Keratinocyte (primary cell): ENCODE results near the gene TVP23B. TPM values are rescaled to one million over a fixed set of nuclear protein-coding genes. Genes with fewer than 3 reads are reported as not detected.
"Not testable (repeated sequence)": the region's sequence is repeated elsewhere in the genome, so short reads cannot be mapped to it uniquely, and the experiment has no call there.

Source experiments
- DNase-seq: peaks from one replicate; pipeline ENCODE4 v3.0.0-alpha.2; 2011; ENCODE audit warnings: low read depth, missing footprints, low spot score
- FAIRE-seq: peaks from 2 replicates; lab custom pipeline; 2011; peaks lifted over from hg19 to GRCh38; lab: Jason Lieb, UNC
- H2AFZ ChIP-seq: 2 replicates; pipeline ENCODE4 v1.6.0; 2012; ENCODE audit warnings: low read length, control low read depth, inconsistent platforms; ENCODE audit not compliant: control insufficient read depth
- H3K27ac ChIP-seq: 2 replicates; pipeline ENCODE4 v1.5.1; 2011; ENCODE audit warnings: low read length; ENCODE audit not compliant: control insufficient read depth, insufficient read depth
- H3K27me3 ChIP-seq: 3 replicates; pipeline ENCODE4 v1.6.0; 2011; ENCODE audit warnings: low read length; ENCODE audit not compliant: control insufficient read depth, insufficient read depth; ENCODE audit errors: extremely low read depth
- H3K36me3 ChIP-seq, 2 experiments: 2 replicates in 1 of 2; 3 replicates in 1 of 2; pipeline ENCODE4 v1.5.1; 2011; ENCODE audit warnings: low read length in 2 of 2, mild to moderate bottlenecking in 1 of 2; ENCODE audit not compliant: control insufficient read depth in 2 of 2, insufficient read depth in 2 of 2; ENCODE audit errors: extremely low read depth in 1 of 2
- H3K4me1 ChIP-seq: 3 replicates; pipeline ENCODE4 v1.5.1; 2011; ENCODE audit warnings: low read length; ENCODE audit not compliant: control insufficient read depth, insufficient read depth; ENCODE audit errors: extremely low read depth
- H3K4me2 ChIP-seq: 3 replicates; pipeline ENCODE4 v1.6.0; 2011; ENCODE audit warnings: low read depth, low read length; ENCODE audit not compliant: control insufficient read depth, insufficient read depth; ENCODE audit errors: extremely low read depth
- H3K4me3 ChIP-seq, 3 experiments: fragments of 200-600 bp in 1 of 3; sonication (generic) in 1 of 3; 2 replicates in 2 of 3; 3 replicates in 1 of 3; pipeline ENCODE4 v1.5.1; 2011 to 2016; ENCODE audit warnings: low read length in 3 of 3, mild to moderate bottlenecking in 3 of 3, control low read depth in 2 of 3, inconsistent platforms in 1 of 3, low read depth in 1 of 3, mixed read lengths in 1 of 3, mixed run types in 1 of 3, moderate library complexity in 1 of 3; ENCODE audit not compliant: control insufficient read depth in 2 of 3, insufficient read depth in 2 of 3; ENCODE audit errors: extremely low read depth in 1 of 3
- H3K79me2 ChIP-seq: 2 replicates; pipeline ENCODE4 v1.6.0; 2012; ENCODE audit warnings: low read length; ENCODE audit not compliant: control insufficient read depth, insufficient read depth
- H3K9ac ChIP-seq: 3 replicates; pipeline ENCODE4 v1.6.0; 2011; ENCODE audit warnings: low read length; ENCODE audit not compliant: control insufficient read depth, insufficient read depth; ENCODE audit errors: extremely low read depth
- H3K9me1 ChIP-seq: 3 replicates; pipeline ENCODE4 v1.6.0; 2011; ENCODE audit warnings: low read length; ENCODE audit not compliant: control insufficient read depth, insufficient read depth; ENCODE audit errors: extremely low read depth
- H3K9me3 ChIP-seq: 2 replicates; pipeline ENCODE4 v1.5.1; 2012; ENCODE audit warnings: low read depth, low read length; ENCODE audit not compliant: control insufficient read depth
- H4K20me1 ChIP-seq: 3 replicates; pipeline ENCODE4 v1.6.0; 2011; ENCODE audit warnings: low read length; ENCODE audit not compliant: control insufficient read depth, insufficient read depth; ENCODE audit errors: extremely low read depth
- CTCF ChIP-seq, 3 experiments: IDR thresholded peaks in 1 of 3; conservative IDR thresholded peaks in 1 of 3; optimal IDR thresholded peaks in 1 of 3; 2 replicates in 2 of 3; 3 replicates in 1 of 3; pipeline versions ENCODE3 to v1.5.1; 2011; ENCODE audit warnings: low read length in 3 of 3, mild to moderate bottlenecking in 3 of 3, moderate library complexity in 2 of 3, control low read depth in 1 of 3, inconsistent platforms in 1 of 3; ENCODE audit not compliant: insufficient read depth in 2 of 3; ENCODE audit errors: extremely low read depth in 1 of 3
- EZH2 ChIP-seq: IDR thresholded peaks from one replicate; pipeline ENCODE4 v1.6.1; 2012; ENCODE audit warnings: inconsistent platforms, mild to moderate bottlenecking, low read length, moderate library complexity
- dilution Hi-C: fragments of 300-500 bp; cut with MboI; formaldehyde crosslinking; loops from one replicate; pipeline ENCODE4 v1.7.0; 2020; ENCODE audit warnings: low sequenced_read_pairs; ENCODE audit not compliant: extremely low pct_ligation_motif_present
- polyA plus RNA-seq, 5 experiments: library from polyadenylated mRNA; depleted of rRNA in 3 of 5; stranded (reverse) in 3 of 5; stranded (forward) in 1 of 5; unstranded in 1 of 5; fragments of >200 nt; gene quantifications; 1 replicate in 1 of 5; 2 replicates in 3 of 5; 3 replicates in 1 of 5; pipeline versions ENCODE4 v1.2.1 to v1.2.3, GENCODE V29; 2011 to 2012; ENCODE audit warnings: missing spikeins in 2 of 5, low read depth in 1 of 5, low replicate concordance in 1 of 5

The TVP23B gene
- polyA plus RNA-seq, 1 donor (not counting 4 experiments of a cell fraction or from before 2014, with no cell fraction given) = 76.5 TPM

GRCh38 chr17:18772471-18772870 lies 8.5 kb upstream of the TVP23B start:
- Histone ChIP-seq H3K27ac (no peak overlapping the region), H3K36me3 (no peaks in the 10 kb centered on the region), H2AFZ (no peak overlapping the region), H3K4me2 (no peak overlapping the region), H3K79me2 (no peaks in the 10 kb centered on the region), H4K20me1 (no peaks in the 10 kb centered on the region), H3K4me1 (no peaks in the 10 kb centered on the region), H3K27me3 (no peaks in the 10 kb centered on the region), H3K9me1 (no peaks in the 10 kb centered on the region), H3K9me3 (no peaks in the 10 kb centered on the region), H3K9ac (no peak overlapping the region), H3K4me3 (no peak overlapping the region)
- no peak for DNase-seq
- no peak for FAIRE-seq
- dilution Hi-C loops = no loop called here
- TF ChIP-seq CTCF (optimal IDR thresholded peaks at IDR 0.05 in 1 of 3, IDR thresholded peaks at IDR 0.05 in 1 of 3, conservative IDR thresholded peaks at IDR 0.05 in 1 of 3; ENCODE audit: extremely low read depth in 1 of 3, insufficient read depth in 2 of 3, low read length in 3 of 3) (no peak), EZH2 (no peak)

- FAIRE-seq, H3K4me1 ChIP-seq, H2AFZ ChIP-seq, H3K36me3 ChIP-seq, H3K4me2 ChIP-seq, H3K27me3 ChIP-seq, H4K20me1 ChIP-seq, H3K9me1 ChIP-seq, DNase-seq, H3K9me3 ChIP-seq, dilution Hi-C loops: not testable (repeated sequence)
- Histone ChIP-seq H3K79me2 (peaks cover 24% of the 10 kb centered on the region), H3K27ac (peak overlapping the region; percentile 58), H3K9ac (peak overlapping the region; percentile 72), H3K4me3 (peak overlapping the region in 2 of 3 experiments; percentile 56 to 59)
These were observed 822 bp downstream of the TVP23B start for GRCh38 chr17:18781805-18782204.

GRCh38 chr17:18785933-18786332 lies 5.0 kb downstream of the TVP23B start:
- FAIRE-seq, H3K27me3 ChIP-seq, H3K4me1 ChIP-seq, H3K4me2 ChIP-seq, dilution Hi-C loops, H3K4me3 ChIP-seq, H3K27ac ChIP-seq, H3K36me3 ChIP-seq, H3K9me3 ChIP-seq, H3K9ac ChIP-seq, DNase-seq, H3K9me1 ChIP-seq, H2AFZ ChIP-seq, H4K20me1 ChIP-seq: not testable (repeated sequence)
- H3K79me2 ChIP-seq = peaks cover 28% of the 10 kb centered on the region

GRCh38 chr17:18786890-18787289 lies 5.9 kb downstream of the TVP23B start:
- H3K9ac ChIP-seq, H3K4me1 ChIP-seq, H4K20me1 ChIP-seq, DNase-seq, H3K27ac ChIP-seq, H3K4me2 ChIP-seq, H3K9me3 ChIP-seq, H3K4me3 ChIP-seq, H2AFZ ChIP-seq, dilution Hi-C loops, H3K36me3 ChIP-seq, H3K27me3 ChIP-seq, H3K9me1 ChIP-seq: not testable (repeated sequence)
- peaks cover 28% of the 10 kb centered on the region for H3K79me2 ChIP-seq
- peak; percentile 20 for FAIRE-seq
